GM19099 (cell line): ENCODE results near the gene TMEM127.

ENCODE experiments used
- POLR2A ChIP-seq: IDR thresholded peaks from 3 replicates; pipeline ENCODE4 v1.6.1; 2011; ENCODE audit warnings: low read depth; ENCODE audit not compliant: insufficient read length; ENCODE audit errors: extremely low read depth

TMEM127 gene

GRCh38 chr2:96265840-96266679 lies at the start of gene TMEM127, which contains the start of gene CIAO1:
Gene TMEM127 (minus strand): TSS chr2:96265997. CDS start chr2:96265381, 616 bp downstream.
Gene CIAO1 (plus strand): TSS chr2:96266225. CDS start chr2:96266351, 126 bp downstream.
- peak; percentile 88 for TF ChIP-seq POLR2A

GRCh38 chr2:96315005-96315399 lies 49.2 kb upstream of the TMEM127 start:
- no peak for TF ChIP-seq POLR2A

- no peak for TF ChIP-seq POLR2A
Measured at GRCh38 chr2:96308248-96308647, 42.5 kb upstream of the TMEM127 start.

GRCh38 chr2:96306370-96306769 lies 40.6 kb upstream of the TMEM127 start:
- TF ChIP-seq POLR2A, result no peak

- TF ChIP-seq POLR2A, result no peak
Measured at GRCh38 chr2:96305979-96306308, 40.1 kb upstream of the TMEM127 start.

- TF ChIP-seq POLR2A, result peak; percentile 85
Measured at GRCh38 chr2:96305091-96305978, 39.5 kb upstream of the TMEM127 start, which contains the start of gene SNRNP200. Gene SNRNP200 (minus strand): TSS chr2:96305546. CDS start chr2:96305437, 109 bp downstream.

GRCh38 chr2:96304606-96305005 lies 38.8 kb upstream of the TMEM127 start:
- TF ChIP-seq POLR2A, result no peak

- TF ChIP-seq POLR2A, result no peak
Measured at GRCh38 chr2:96301865-96302264, 36.1 kb upstream of the TMEM127 start.

GRCh38 chr2:96296925-96297324 lies 31.1 kb upstream of the TMEM127 start:
- TF ChIP-seq POLR2A, result no peak

GRCh38 chr2:96291751-96292150 lies 26.0 kb upstream of the TMEM127 start:
- no peak for TF ChIP-seq POLR2A

- TF ChIP-seq POLR2A, result no peak
Measured at GRCh38 chr2:96287273-96287856, 21.6 kb upstream of the TMEM127 start.

GRCh38 chr2:96276787-96277499 lies 11.1 kb upstream of the TMEM127 start:
- TF ChIP-seq POLR2A, result no peak

- no peak for TF ChIP-seq POLR2A
Measured at GRCh38 chr2:96274355-96275056, 8.7 kb upstream of the TMEM127 start.

- TF ChIP-seq POLR2A, result no peak
Measured at GRCh38 chr2:96273763-96274162, 8.0 kb upstream of the TMEM127 start.
